GM21360 (cell line): ENCODE data around the gene ING3.
"Not testable (repeated sequence)": the region's sequence is repeated elsewhere in the genome, so short reads cannot be mapped to it uniquely, and the experiment has no call there.

Experiments used
- ATAC-seq: cut with Tn5 transposase; IDR thresholded peaks from one replicate; pipeline ENCODE4 v1.9.1; 2021; ENCODE audit warnings: mild to moderate bottlenecking, moderate library complexity; ENCODE audit not compliant: unreplicated experiment

Gene ING3

GRCh38 chr7:120949998-120950538, 509 bp upstream of the ING3 start:
- no peak for ATAC-seq

GRCh38 chr7:120951309-120951699, 727 bp downstream of the ING3 start:
- no peak for ATAC-seq

- ATAC-seq, result no peak
Measured at GRCh38 chr7:120951826-120952225, 1.2 kb downstream of the ING3 start.

GRCh38 chr7:120955577-120956149, 5.1 kb downstream of the ING3 start:
- ATAC-seq, result no peak

- no peak for ATAC-seq
Measured at GRCh38 chr7:120959929-120960484, 9.4 kb downstream of the ING3 start.

- no peak for ATAC-seq
Measured at GRCh38 chr7:120960714-120961113, 10.1 kb downstream of the ING3 start.

- no peak for ATAC-seq
Measured at GRCh38 chr7:120961638-120962173, 11.1 kb downstream of the ING3 start.

- ATAC-seq, result no peak
Measured at GRCh38 chr7:120964088-120964487, 13.5 kb downstream of the ING3 start.

- ATAC-seq, result no peak
Measured at GRCh38 chr7:120966961-120967360, 16.4 kb downstream of the ING3 start.

- ATAC-seq, result no peak
Measured at GRCh38 chr7:120973849-120974248, 23.3 kb downstream of the ING3 start.

GRCh38 chr7:120979765-120980499, 29.4 kb downstream of the ING3 start:
- no peak for ATAC-seq

GRCh38 chr7:120981117-120981516, 30.5 kb downstream of the ING3 start:
- no peak for ATAC-seq

GRCh38 chr7:120981888-120982615, 31.5 kb downstream of the ING3 start:
- no peak for ATAC-seq

- ATAC-seq, result not testable (repeated sequence)
Measured at GRCh38 chr7:120983592-120983991, 33.0 kb downstream of the ING3 start.

- no peak for ATAC-seq
Measured at GRCh38 chr7:120984406-120984805, 33.8 kb downstream of the ING3 start.

- no peak for ATAC-seq
Measured at GRCh38 chr7:120985130-120985758, 34.7 kb downstream of the ING3 start.

GRCh38 chr7:120985839-120986238, 35.3 kb downstream of the ING3 start:
- ATAC-seq, result no peak

GRCh38 chr7:120986650-120987049, 36.1 kb downstream of the ING3 start:
- ATAC-seq, result no peak

GRCh38 chr7:120987280-120987679, 36.7 kb downstream of the ING3 start:
- ATAC-seq, result no peak

GRCh38 chr7:120987683-120988590, 37.4 kb downstream of the ING3 start:
- peak; percentile 97 for ATAC-seq
